Left renal cortex interstitium (tissue), 4 donors: Measurements from ENCODE around the gene FBXL3. TPM values are rescaled to one million over a fixed set of nuclear protein-coding genes. Genes with fewer than 3 reads are reported as not detected.
"Not testable (repeated sequence)": the region's sequence is repeated elsewhere in the genome, so short reads cannot be mapped to it uniquely, and the experiment has no call there.

Source experiments
- DNase-seq, 4 donors: peaks; one replicate each; pipeline ENCODE4 v3.0.0-alpha.2; 2013; ENCODE audit warnings: low read depth in 4 of 4, low spot score in 2 of 4, missing footprints in 1 of 4
- polyA plus RNA-seq, 4 donors: library from polyadenylated mRNA; unstranded; fragments of 120-200 nt; gene quantifications; one replicate each; pipeline ENCODE4 v1.2.1, GENCODE V29; 2013; ENCODE audit not compliant: insufficient read length in 4 of 4

Gene FBXL3
- polyA plus RNA-seq, 4 donors: 55.0 to 66.1 (median 61.4) TPM

- no peak for DNase-seq
Measured at GRCh38 chr13:77029436-77029835, 2.5 kb upstream of the FBXL3 start.

- no peak for DNase-seq
Measured at GRCh38 chr13:77028202-77028601, 1.2 kb upstream of the FBXL3 start.

GRCh38 chr13:77026255-77026860 is 601 bp downstream of the FBXL3 start:
- peak in 3 of 4 donors; percentile 55 to 63 (median 62) for DNase-seq

- DNase-seq: no peak
Measured at GRCh38 chr13:77022341-77022740, 4.6 kb downstream of the FBXL3 start.

- no peak for DNase-seq
Measured at GRCh38 chr13:77019756-77020155, 7.2 kb downstream of the FBXL3 start.

- DNase-seq: no peak
Measured at GRCh38 chr13:77016888-77017623, 9.9 kb downstream of the FBXL3 start.

- no peak for DNase-seq
Measured at GRCh38 chr13:77016251-77016812, 10.6 kb downstream of the FBXL3 start.

- DNase-seq: no peak
Measured at GRCh38 chr13:77014906-77015685, 11.9 kb downstream of the FBXL3 start.

- no peak for DNase-seq
Measured at GRCh38 chr13:77013853-77014542, 13.0 kb downstream of the FBXL3 start.

GRCh38 chr13:77009719-77010118 is 17.2 kb downstream of the FBXL3 start:
- DNase-seq: not testable (repeated sequence)

- DNase-seq: no peak
Measured at GRCh38 chr13:77009011-77009410, 17.9 kb downstream of the FBXL3 start.

- DNase-seq: not testable (repeated sequence)
Measured at GRCh38 chr13:77008337-77008736, 18.6 kb downstream of the FBXL3 start.

- DNase-seq: no peak
Measured at GRCh38 chr13:77002590-77003190, 24.3 kb downstream of the FBXL3 start.

- DNase-seq: no peak
Measured at GRCh38 chr13:77001963-77002587, 24.9 kb downstream of the FBXL3 start.

GRCh38 chr13:77001540-77001939 is 25.4 kb downstream of the FBXL3 start:
- no peak for DNase-seq

GRCh38 chr13:77000475-77000874 is 26.5 kb downstream of the FBXL3 start:
- no peak for DNase-seq

GRCh38 chr13:76994281-76994680 is 32.7 kb downstream of the FBXL3 start:
- DNase-seq: no peak

GRCh38 chr13:76993473-76993872 is 33.5 kb downstream of the FBXL3 start:
- no peak for DNase-seq

GRCh38 chr13:76993021-76993420 is 33.9 kb downstream of the FBXL3 start:
- DNase-seq: no peak

GRCh38 chr13:76992548-76993001 is 34.4 kb downstream of the FBXL3 start:
- DNase-seq: no peak
